Activated effector memory CD4-positive, alpha-beta T cell treated with Interleukin-2 at 50 U/mL for 16 hours (primary cell): ENCODE measurements around the gene PKD1L1.
"Not testable (repeated sequence)": the region's sequence is repeated elsewhere in the genome, so short reads cannot be mapped to it uniquely, and the experiment has no call there.

ENCODE experiments used
- DNase-seq: peaks from one replicate; pipeline ENCODE4 v3.0.0-alpha.2; 2020

PKD1L1 gene

GRCh38 chr7:47815867-47816266 is 132.4 kb downstream of the PKD1L1 start:
- DNase-seq, result no peak

DNA sequence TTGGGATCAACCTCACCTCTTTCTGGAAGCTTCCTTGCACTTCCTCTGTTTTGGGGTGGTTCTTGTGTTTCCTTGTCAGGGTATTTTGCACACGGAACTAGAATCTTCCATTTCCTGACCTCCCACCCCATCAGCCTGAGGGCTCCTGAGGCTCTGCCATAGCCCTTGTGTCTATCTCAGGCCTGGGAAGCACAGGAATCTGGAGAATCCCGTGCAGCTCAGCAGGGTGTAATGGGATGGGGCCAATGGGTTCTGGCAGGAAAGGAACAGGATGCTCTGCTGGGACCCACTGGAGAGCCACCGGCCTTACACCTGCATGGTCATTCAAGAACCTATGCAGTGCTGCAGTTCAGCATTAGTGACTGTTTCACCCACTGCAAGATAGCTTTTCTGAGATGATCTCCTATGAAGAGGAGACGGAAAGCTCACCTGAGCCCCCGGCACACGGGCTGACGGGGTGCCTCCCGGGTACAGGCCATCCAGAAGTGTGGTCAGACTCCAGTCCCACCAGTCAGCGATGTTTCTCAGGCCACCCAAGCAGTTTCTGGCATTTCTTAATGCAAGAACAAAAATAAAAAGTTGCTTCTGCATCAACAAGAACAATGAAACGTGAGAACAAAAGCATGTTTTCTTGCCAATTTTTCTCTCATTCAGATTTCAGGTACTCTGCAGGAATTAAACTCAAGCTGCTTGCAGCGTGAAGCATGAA is 133.2 kb downstream of the PKD1L1 start:
- DNase-seq, result no peak

GRCh38 chr7:47813620-47814260 is 134.5 kb downstream of the PKD1L1 start:
- DNase-seq, result no peak

DNA sequence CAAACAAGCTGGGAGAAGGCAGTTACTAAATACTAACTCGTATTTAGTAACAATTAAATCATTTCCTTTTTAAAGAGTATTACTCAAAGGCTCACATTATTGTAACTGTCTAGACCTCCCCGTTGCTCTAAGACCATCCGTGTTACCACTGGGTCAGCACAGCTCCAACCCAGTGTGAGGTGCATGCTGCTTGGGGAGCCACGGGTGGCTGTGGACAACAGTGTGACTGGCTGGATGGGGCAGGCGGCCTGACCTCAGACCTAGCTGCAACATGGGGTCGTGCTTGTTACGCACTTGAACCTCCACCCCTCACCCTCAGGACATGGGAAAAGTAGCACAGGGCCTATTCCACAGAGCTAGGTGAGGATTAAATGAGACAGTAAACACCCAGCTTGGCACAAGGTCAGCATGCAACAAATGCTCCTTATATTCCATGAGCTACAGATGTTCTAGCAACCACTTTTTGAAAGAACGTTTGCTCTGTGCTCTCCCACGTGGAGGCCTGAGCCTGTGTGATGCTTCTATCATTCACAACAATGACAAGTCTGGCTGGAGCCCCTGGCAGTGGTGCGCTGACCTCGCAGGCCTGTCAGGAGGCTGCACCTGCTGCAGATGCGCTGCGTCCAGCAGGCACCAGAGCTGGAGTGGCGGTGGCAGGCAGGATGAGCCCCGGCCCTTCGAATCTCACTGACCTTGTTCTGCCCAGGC is 135.7 kb downstream of the PKD1L1 start:
- no peak for DNase-seq

DNA sequence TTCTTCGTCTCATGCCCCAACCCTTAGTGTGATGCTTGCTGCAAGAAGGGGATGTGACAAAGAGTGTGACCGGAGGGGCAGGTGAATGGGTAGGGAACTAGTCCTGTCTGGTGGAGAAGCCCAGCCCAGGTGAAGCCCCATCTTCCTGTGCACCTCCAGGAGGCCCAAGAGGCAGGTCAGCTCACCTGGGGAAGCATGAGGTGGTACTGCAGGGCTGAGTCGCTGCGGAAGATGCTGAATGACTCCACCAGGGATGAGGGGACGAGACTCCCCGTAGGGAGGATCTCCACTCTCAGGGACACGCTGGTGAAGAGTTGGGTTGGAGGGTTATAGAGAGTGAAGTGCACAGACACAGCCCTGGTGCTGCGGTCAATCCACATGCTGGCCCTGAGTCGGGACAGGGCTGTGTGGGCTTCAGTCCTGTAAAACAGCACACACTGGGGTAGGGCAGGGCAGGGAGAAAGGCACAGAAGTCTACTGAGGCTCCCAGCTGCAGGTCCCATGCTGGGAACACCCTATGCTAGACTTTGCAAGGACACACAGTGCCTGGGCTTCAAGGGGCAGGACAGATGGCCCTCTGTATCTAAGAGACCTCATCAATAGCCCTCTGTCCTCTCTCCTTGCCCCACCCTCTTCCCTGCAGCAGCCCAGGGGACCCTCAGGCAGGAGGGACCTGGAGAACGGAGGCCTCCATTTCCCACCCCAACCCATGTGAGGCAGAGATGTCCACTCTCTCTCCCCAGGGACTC is 136.5 kb downstream of the PKD1L1 start:
- DNase-seq, result no peak

- DNase-seq, result no peak
These were observed 138.9 kb downstream of the PKD1L1 start for GRCh38 chr7:47809387-47809786.

GRCh38 chr7:47808321-47808720 is 139.9 kb downstream of the PKD1L1 start:
- no peak for DNase-seq

DNA sequence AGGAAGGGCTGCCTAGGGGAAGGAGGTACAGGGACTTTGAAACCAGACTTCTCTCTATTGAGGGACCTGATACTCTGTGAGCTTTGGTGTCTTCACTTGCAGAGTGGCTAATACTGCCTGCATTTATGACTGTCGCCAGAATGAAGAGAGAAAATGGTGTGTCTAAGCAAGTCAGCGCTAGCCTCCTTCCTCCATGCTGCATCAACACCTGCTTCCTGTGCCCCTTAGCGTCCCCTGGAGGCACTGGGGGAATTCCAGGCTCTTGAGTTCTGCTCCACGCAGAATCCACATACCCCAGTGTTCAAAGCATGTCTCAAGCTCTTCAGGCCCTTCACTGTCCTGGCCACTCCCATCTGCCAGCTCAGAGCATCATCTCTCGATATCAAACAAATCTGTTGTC is 140.5 kb downstream of the PKD1L1 start:
- DNase-seq, result no peak

DNA sequence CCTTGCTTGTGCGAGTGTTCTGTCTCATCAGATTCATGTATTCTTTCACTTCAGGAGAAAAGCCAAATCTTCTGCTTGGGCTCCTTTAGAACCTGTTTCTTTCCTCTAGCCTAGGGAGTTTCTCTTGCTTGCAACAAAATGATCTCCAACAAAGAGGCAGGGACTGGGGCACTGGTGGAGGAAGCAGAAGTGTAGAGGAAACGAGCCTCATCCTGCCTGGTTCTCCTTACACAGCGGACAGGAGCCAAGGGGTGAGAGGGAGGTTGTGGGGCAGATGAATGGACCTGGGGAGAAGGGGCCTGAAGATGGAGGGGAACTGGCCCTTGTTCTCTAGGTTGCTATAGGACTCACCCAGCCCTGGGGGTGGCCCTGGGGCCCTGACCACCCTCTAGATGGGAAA is 141.1 kb downstream of the PKD1L1 start:
- no peak for DNase-seq

- no peak for DNase-seq
These were observed 141.6 kb downstream of the PKD1L1 start for GRCh38 chr7:47806701-47807103.

DNA sequence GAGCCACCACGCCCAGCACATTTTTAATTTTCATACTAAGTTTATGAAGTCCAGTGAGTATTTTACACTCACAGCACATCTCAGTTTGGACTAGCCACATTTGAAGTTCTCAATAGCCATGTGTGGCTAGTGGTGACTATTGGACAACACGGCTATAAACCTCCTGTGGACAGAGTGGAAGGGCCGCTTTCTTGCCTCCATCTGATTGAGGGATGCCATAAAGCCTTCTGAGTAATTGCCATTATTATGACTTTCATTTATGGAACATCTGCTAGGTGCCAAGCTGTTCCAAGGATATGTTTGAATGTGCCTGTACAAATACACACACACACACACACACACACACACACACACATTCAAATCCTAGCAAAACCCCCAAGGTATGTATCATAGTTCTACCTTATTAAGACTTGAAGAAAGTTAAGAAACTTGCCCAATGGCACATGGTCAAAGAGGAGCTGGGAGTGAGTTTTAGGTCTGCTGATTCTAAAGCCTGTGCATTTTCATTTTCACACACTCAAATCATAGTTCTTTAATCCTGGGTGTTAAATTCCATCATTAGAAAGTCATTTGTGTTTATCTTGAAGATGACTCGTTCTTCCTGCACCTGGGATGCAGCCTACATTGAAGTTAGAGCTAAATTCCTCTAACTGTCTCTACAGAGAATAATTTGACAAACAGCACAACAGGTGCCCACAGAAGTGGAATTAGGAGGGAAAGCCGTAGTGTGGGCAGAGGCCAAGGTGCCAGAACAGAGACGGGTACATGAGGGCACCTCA is 143.3 kb downstream of the PKD1L1 start:
- DNase-seq, result no peak

DNA sequence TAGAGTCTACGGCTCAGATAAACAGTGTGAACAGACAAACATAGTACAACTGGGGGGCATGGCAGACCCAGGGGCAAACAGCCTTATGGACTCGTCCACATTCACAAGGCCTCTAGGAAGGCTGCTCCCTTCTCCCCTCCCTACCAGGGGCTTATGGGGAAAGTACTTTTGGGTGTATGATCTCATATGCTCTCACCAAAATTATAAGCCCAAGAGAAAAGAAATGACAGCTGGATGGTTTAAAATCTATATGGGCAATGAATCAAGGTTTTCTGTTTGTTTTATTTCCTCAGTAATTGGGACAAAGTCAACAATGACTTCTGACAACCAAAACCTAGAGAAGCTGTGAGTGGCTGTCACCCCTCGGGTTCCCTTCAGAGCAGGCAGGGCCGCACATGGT is 144.4 kb downstream of the PKD1L1 start:
- no peak for DNase-seq

DNA sequence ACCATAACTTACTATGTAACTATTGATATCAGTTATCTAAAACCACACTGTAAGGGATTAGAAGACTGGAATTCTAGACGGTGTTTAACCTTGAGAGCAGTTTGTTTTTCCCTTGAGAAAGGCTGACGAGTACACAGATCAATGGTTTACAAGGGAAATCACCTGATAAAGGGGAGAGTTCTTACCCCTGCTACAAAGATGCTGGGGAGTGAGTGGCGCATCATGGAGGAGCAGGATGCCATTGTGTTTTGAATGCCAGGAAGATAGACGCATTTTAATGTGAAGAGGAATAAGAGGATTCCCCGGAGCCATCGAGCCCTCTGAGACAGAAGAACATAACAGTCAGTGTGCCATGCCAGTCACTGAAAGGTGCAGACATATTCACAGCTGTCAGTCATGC is 145.2 kb downstream of the PKD1L1 start:
- no peak for DNase-seq

- DNase-seq, result no peak
These were observed 146.8 kb downstream of the PKD1L1 start for GRCh38 chr7:47801423-47801822.

- no peak for DNase-seq
These were observed 148.7 kb downstream of the PKD1L1 start for GRCh38 chr7:47799524-47799923.

DNA sequence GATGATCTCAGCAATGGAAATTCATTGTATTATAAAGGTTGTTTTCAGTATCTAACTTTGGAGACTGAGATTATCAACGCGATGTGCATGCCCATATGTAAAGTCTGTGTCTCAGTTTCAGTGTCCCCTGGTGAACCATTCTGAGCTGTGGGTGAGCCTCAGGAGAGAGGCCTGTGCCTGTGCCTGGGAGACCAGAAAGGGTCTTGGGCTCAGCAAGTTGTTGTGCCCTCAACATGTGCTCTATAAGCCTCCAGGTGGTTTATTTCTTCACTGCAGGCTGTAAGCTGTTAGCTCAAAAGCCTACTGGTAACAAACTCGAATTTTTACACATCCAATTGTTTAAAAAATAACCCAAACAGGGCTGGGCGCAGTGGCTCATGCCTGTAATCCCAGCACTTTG is 151.9 kb downstream of the PKD1L1 start:
- DNase-seq, result no peak

DNA sequence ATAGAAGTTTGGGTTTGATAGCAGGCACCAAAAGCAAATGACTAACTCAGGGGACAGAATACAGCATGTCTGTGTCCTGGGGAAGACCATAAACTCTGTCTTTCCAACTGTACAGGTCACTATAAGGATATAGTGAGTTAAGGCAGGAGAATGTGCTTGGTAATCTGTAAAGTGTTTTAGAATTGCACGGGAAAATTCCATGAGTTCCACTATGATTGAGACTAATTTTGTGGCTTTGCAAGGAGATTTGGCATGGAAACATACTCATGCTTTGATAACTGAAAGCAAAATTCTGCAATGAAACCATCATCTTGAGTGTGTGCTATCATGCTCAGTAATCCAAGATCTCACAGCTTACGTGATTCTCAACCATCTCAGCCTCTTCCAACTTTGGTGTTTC is 152.6 kb downstream of the PKD1L1 start:
- DNase-seq, result no peak

DNA sequence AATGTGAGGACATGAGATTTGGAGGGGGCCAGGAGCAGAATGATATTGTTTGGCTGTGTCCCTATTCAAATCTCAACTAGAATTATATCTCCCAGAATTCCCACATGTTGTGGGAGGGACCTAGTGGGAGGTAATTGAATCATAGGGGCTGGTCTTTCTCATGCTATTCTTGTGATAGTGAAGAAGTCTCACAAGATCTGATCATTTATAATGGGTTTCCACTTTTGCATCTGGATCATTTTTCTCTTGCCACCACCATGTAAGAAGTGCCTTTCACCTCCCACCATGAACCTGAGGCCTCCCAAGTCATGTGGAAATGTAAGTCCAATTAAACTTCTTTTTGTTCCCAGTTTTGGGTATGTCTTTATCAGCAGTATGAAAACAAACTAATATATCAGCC is 153.1 kb downstream of the PKD1L1 start:
- DNase-seq, result not testable (repeated sequence)

- DNase-seq, result no peak
These were observed 154.2 kb downstream of the PKD1L1 start for GRCh38 chr7:47794016-47794415.

DNA sequence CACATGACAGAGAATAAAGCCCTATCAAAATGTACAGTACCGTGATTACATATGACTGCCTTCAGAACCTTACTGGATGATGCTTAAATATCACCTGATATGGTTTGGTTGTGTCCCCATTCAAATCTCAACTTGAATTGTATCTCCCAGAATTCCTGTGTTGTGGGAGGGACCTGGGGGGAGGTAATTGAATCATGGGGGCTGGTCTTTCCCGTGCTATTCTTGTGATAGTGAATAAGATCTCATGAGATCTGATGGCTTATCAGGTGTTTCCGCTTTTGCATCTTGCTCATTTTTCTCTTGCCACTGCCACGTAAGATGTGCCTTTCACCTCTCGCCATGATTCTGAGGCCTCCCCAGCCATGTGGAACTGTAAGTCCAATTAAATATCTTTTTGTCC is 155.1 kb downstream of the PKD1L1 start:
- DNase-seq, result not testable (repeated sequence)

DNA sequence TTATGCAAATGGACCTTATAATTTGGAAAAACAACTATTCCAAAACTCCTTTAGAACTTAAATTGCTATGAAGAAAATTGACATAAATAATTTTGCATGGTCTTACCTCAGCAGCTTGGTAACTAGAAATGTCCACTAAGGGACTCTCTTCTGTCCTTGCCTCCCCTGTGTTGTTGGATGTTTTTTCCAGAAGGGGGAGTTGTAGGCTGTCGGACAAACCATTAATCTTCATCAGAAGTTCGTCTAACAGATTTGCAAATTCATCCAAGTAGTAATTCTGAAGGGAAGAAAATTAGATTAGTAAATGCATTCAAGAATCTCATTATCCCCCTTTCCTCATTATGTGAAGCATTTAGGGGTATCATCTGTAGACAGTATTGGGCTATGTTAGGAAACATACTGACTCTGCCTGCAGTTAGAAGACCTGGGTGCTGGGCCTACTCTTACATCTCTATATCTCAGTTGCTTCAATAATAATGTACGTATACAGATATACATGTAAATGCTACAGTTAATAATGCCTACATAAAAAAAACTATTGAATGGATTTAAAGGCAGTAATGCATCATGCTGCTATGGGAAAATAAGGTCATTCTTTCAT is 155.6 kb downstream of the PKD1L1 start:
- DNase-seq, result no peak

- no peak for DNase-seq
These were observed 156.6 kb downstream of the PKD1L1 start for GRCh38 chr7:47791682-47792081.
